ENCODE data around the gene BAZ1A. TPM values are rescaled to one million over a fixed set of nuclear protein-coding genes. Genes with fewer than 3 reads are reported as not detected.
"Not testable (repeated sequence)": the region's sequence is repeated elsewhere in the genome, so short reads cannot be mapped to it uniquely, and the experiment has no call there.

The BAZ1A gene
- total and polyA plus RNA-seq, 4 donors: 14.5 to 19.2 (median 16.9) TPM

- not testable (repeated sequence) for H3K4me3 ChIP-seq (ENCODE audit: low read depth, low read length); H3K4me1 ChIP-seq (ENCODE audit: control insufficient read depth, insufficient read depth, low read length); H3K27ac ChIP-seq (ENCODE audit: low read depth, low read length); H3K36me3 ChIP-seq (ENCODE audit: control insufficient read depth, insufficient read depth, low read length); DNase-seq (ENCODE audit: low read depth in 4 of 6, low spot score in 6 of 6); H3K27me3 ChIP-seq (ENCODE audit: control insufficient read depth, insufficient read depth, low read length); H3K9me3 ChIP-seq (ENCODE audit: control insufficient read depth, insufficient read depth, low read length)
- WGBS (ENCODE audit: insufficient coverage): 100% methylated on average over 2 of the region's 6 CpGs
Measured at GRCh38 chr14:34740139-34740538, 135.0 kb downstream of the BAZ1A start.

GRCh38 chr14:34737079-34737478, 138.1 kb downstream of the BAZ1A start:
- H3K27me3 ChIP-seq (ENCODE audit: control insufficient read depth, insufficient read depth, low read length); H3K9me3 ChIP-seq (ENCODE audit: control insufficient read depth, insufficient read depth, low read length); DNase-seq (ENCODE audit: low read depth in 4 of 6, low spot score in 6 of 6); H3K27ac ChIP-seq (ENCODE audit: low read depth, low read length); H3K4me1 ChIP-seq (ENCODE audit: control insufficient read depth, insufficient read depth, low read length); H3K4me3 ChIP-seq (ENCODE audit: low read depth, low read length); H3K36me3 ChIP-seq (ENCODE audit: control insufficient read depth, insufficient read depth, low read length): not testable (repeated sequence)
- 90% methylated on average over 2 of the region's 4 CpGs for WGBS (ENCODE audit: insufficient coverage)

- Histone ChIP-seq H3K4me3 (ENCODE audit: low read depth, low read length) (no peak overlapping the region), H3K36me3 (ENCODE audit: control insufficient read depth, insufficient read depth, low read length) (no peaks in the 10 kb centered on the region), H3K4me1 (ENCODE audit: control insufficient read depth, insufficient read depth, low read length) (no peaks in the 10 kb centered on the region), H3K9me3 (ENCODE audit: control insufficient read depth, insufficient read depth, low read length) (no peaks in the 10 kb centered on the region), H3K27me3 (ENCODE audit: control insufficient read depth, insufficient read depth, low read length) (no peaks in the 10 kb centered on the region), H3K27ac (ENCODE audit: low read depth, low read length) (no peak overlapping the region)
- WGBS (ENCODE audit: insufficient coverage): 100% methylated on average over 1 of the region's 3 CpGs
- DNase-seq (ENCODE audit: low read depth in 4 of 6, low spot score in 6 of 6): no peak
Measured at GRCh38 chr14:34733245-34733644, 141.9 kb downstream of the BAZ1A start.

DNA sequence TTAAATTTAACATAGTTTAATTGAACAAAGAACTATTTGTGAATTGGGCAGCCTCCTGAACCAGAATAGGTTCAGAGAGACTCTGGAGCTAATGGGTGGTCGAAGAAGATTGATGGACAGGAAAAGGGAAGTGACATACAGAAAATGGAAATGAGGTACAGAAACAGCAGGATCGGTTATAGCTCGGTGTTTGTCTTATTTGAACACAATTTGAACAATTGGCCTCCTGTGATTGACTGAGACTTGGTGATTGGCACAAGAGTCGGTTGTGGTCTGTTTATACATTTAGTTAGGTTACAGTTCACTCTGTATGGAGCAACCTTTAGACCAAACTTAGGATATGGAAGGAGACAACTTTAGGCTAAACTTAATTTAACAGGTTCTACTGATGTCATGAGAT, 142.4 kb downstream of the BAZ1A start:
- WGBS (ENCODE audit: insufficient coverage): 45% methylated on average over 3 of the region's 4 CpGs
- Histone ChIP-seq H3K36me3 (ENCODE audit: control insufficient read depth, insufficient read depth, low read length) (no peaks in the 10 kb centered on the region), H3K27me3 (ENCODE audit: control insufficient read depth, insufficient read depth, low read length) (no peaks in the 10 kb centered on the region)

DNA sequence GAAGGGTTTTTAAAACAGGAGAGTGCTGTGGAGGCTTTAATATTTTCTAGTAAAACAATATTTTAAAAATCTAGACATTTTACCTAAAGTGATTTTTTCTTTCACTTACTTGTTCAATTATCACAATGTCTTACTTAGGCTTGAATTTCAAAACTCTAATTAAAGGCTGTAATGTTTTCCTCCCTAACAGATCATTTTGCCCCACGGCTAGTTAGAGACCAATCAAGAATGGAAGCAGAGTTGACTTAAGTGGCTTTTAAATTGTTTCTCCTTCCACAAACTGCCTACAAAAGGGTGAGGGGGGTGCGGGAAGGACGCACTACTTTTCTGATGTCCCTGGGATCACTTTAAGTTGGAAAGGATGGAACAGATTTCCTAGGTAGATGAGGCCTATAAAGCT, 151.3 kb downstream of the BAZ1A start:
- Histone ChIP-seq H3K4me3 (ENCODE audit: low read depth, low read length) (no peak overlapping the region), H3K27me3 (ENCODE audit: control insufficient read depth, insufficient read depth, low read length) (no peaks in the 10 kb centered on the region), H3K4me1 (ENCODE audit: control insufficient read depth, insufficient read depth, low read length) (no peaks in the 10 kb centered on the region), H3K36me3 (ENCODE audit: control insufficient read depth, insufficient read depth, low read length) (no peaks in the 10 kb centered on the region), H3K9me3 (ENCODE audit: control insufficient read depth, insufficient read depth, low read length) (no peaks in the 10 kb centered on the region), H3K27ac (ENCODE audit: low read depth, low read length) (no peak overlapping the region)
- no peak for DNase-seq (ENCODE audit: low read depth in 4 of 6, low spot score in 6 of 6)
- WGBS (ENCODE audit: insufficient coverage): no CpG with 5 or more reads among the region's 3 CpGs

More for the DNA sequence above, 142.4 kb downstream of the BAZ1A start:
- Histone ChIP-seq H3K9me3 (ENCODE audit: control insufficient read depth, insufficient read depth, low read length) (no peaks in the 10 kb centered on the region), H3K4me3 (ENCODE audit: low read depth, low read length) (no peak overlapping the region), H3K4me1 (ENCODE audit: control insufficient read depth, insufficient read depth, low read length) (no peaks in the 10 kb centered on the region), H3K27ac (ENCODE audit: low read depth, low read length) (no peak overlapping the region)
- DNase-seq (ENCODE audit: low read depth in 4 of 6, low spot score in 6 of 6): no peak

GRCh38 chr14:34722723-34723545, 152.2 kb downstream of the BAZ1A start:
- H3K4me3 ChIP-seq (ENCODE audit: low read depth, low read length): no peak overlapping the region
- no peaks in the 10 kb centered on the region for H3K4me1 ChIP-seq (ENCODE audit: control insufficient read depth, insufficient read depth, low read length)
- DNase-seq (ENCODE audit: low read depth in 4 of 6, low spot score in 6 of 6): peak in 5 of 6 donors; percentile 30 to 81 (median 47)
- H3K36me3 ChIP-seq (ENCODE audit: control insufficient read depth, insufficient read depth, low read length): no peaks in the 10 kb centered on the region
- no peaks in the 10 kb centered on the region for H3K27me3 ChIP-seq (ENCODE audit: control insufficient read depth, insufficient read depth, low read length)
- no peaks in the 10 kb centered on the region for H3K9me3 ChIP-seq (ENCODE audit: control insufficient read depth, insufficient read depth, low read length)
- WGBS (ENCODE audit: insufficient coverage): 19% methylated on average over 4 of the region's 10 CpGs
- H3K27ac ChIP-seq (ENCODE audit: low read depth, low read length): no peak overlapping the region

DNA sequence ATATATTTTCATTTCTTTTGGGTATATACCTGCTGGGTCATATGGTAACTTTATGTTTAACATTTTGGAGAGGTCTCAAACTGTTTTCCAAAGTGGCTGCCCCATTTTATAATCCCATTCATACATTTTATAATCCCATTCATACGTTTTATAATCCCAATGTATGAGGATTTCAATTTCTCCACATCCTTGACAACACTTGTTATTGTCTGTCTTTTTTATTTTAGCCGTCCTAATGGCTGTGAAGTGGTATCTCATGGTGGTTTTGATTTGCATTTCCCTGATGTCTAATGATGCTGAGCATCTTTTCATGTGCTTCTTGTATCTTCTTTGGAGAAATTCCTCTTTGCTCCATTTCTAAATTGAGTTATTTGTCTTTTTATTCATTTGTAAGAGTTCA, 154.0 kb downstream of the BAZ1A start:
- DNase-seq (ENCODE audit: low read depth in 4 of 6, low spot score in 6 of 6): no peak
- Histone ChIP-seq H3K9me3 (ENCODE audit: control insufficient read depth, insufficient read depth, low read length) (no peaks in the 10 kb centered on the region), H3K4me1 (ENCODE audit: control insufficient read depth, insufficient read depth, low read length) (no peaks in the 10 kb centered on the region), H3K4me3 (ENCODE audit: low read depth, low read length) (no peak overlapping the region), H3K27me3 (ENCODE audit: control insufficient read depth, insufficient read depth, low read length) (no peaks in the 10 kb centered on the region), H3K27ac (ENCODE audit: low read depth, low read length) (no peak overlapping the region), H3K36me3 (ENCODE audit: control insufficient read depth, insufficient read depth, low read length) (no peaks in the 10 kb centered on the region)
- WGBS (ENCODE audit: insufficient coverage): no CpG with 5 or more reads among the region's 2 CpGs

DNA sequence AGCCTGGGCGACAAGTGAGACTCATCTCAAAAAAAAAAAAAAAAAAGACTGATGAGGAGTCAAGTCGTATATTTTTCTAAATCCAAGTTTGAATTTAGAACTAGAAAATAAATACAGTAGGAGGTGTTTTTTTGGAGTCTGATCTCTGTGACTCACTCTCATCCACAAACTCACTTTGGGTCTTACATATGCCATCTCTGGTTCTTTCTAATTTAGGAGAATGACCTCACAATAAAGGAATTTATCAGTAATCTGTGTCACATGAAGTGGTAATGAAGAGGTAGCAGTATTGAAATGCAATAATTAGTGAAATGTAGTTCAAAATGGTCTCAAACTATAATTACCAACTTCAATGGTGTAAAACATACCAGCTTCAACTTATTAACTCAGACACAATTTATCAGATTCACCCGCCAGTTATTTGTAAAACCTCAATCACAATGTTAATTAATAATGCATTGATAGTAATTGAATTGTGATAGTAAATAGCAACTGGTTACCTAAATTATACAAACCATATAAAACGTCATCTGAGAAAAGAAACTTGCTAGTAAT, 156.3 kb downstream of the BAZ1A start:
- H3K4me1 ChIP-seq (ENCODE audit: control insufficient read depth, insufficient read depth, low read length): no peaks in the 10 kb centered on the region
- H3K9me3 ChIP-seq (ENCODE audit: control insufficient read depth, insufficient read depth, low read length): no peaks in the 10 kb centered on the region
- no peaks in the 10 kb centered on the region for H3K36me3 ChIP-seq (ENCODE audit: control insufficient read depth, insufficient read depth, low read length)
- no peaks in the 10 kb centered on the region for H3K27me3 ChIP-seq (ENCODE audit: control insufficient read depth, insufficient read depth, low read length)
- no peak for DNase-seq (ENCODE audit: low read depth in 4 of 6, low spot score in 6 of 6)
- H3K4me3 ChIP-seq (ENCODE audit: low read depth, low read length): no peak overlapping the region
- no CpG with 5 or more reads among the region's 4 CpGs for WGBS (ENCODE audit: insufficient coverage)
- H3K27ac ChIP-seq (ENCODE audit: low read depth, low read length): no peak overlapping the region

GRCh38 chr14:34715127-34715863, 159.9 kb downstream of the BAZ1A start:
- no peaks in the 10 kb centered on the region for H3K36me3 ChIP-seq (ENCODE audit: control insufficient read depth, insufficient read depth, low read length)
- H3K27me3 ChIP-seq (ENCODE audit: control insufficient read depth, insufficient read depth, low read length): no peaks in the 10 kb centered on the region
- DNase-seq (ENCODE audit: low read depth in 4 of 6, low spot score in 6 of 6): peak in 2 of 6 donors; percentile 44 to 63
- H3K9me3 ChIP-seq (ENCODE audit: control insufficient read depth, insufficient read depth, low read length): no peaks in the 10 kb centered on the region
- peak overlapping the region; percentile 78 for H3K27ac ChIP-seq (ENCODE audit: low read depth, low read length)
- no peaks in the 10 kb centered on the region for H3K4me1 ChIP-seq (ENCODE audit: control insufficient read depth, insufficient read depth, low read length)
- WGBS (ENCODE audit: insufficient coverage): no CpG with 5 or more reads among the region's 8 CpGs
- peak overlapping the region; percentile 84 for H3K4me3 ChIP-seq (ENCODE audit: low read depth, low read length)
